ENCODE data around the gene FAM110A.
"Not testable (repeated sequence)": the region's sequence is repeated elsewhere in the genome, so short reads cannot be mapped to it uniquely, and the experiment has no call there.

DNA sequence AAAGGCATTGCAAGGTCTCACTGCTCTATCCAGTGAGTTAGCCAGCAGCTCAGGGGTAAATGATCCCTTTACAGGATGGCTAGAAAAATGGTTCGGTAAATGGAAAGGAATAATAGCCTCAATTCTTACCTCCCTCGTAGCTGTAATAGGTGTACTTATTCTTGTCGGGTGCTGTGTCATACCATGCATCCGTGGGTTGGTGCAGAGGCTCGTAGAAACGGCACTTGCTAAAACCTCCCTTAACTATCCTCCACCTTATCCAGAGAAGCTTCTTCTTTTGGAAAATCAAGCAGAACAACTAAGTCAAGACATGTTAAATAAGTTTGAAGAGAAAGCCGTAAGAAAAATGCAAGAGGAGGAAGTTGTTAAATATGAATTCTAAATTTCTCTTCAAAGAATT, 33.5 kb upstream of the FAM110A start:
- TF ChIP-seq, protein P1, sequence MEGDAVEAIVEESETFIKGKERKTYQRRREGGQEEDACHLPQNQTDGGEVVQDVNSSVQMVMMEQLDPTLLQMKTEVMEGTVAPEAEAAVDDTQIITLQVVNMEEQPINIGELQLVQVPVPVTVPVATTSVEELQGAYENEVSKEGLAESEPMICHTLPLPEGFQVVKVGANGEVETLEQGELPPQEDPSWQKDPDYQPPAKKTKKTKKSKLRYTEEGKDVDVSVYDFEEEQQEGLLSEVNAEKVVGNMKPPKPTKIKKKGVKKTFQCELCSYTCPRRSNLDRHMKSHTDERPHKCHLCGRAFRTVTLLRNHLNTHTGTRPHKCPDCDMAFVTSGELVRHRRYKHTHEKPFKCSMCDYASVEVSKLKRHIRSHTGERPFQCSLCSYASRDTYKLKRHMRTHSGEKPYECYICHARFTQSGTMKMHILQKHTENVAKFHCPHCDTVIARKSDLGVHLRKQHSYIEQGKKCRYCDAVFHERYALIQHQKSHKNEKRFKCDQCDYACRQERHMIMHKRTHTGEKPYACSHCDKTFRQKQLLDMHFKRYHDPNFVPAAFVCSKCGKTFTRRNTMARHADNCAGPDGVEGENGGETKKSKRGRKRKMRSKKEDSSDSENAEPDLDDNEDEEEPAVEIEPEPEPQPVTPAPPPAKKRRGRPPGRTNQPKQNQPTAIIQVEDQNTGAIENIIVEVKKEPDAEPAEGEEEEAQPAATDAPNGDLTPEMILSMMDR (IDR thresholded peaks at IDR 0.05), result not testable (repeated sequence)
- TF ChIP-seq POLR2AphosphoS5, POLR2A (IDR thresholded peaks at IDR 0.05): not testable (repeated sequence)

All from gastroesophageal sphincter (tissue), 3 donors.